Nephron (organoid): ENCODE data around the gene DOCK10.

Experiments
- H3K27ac Mint-ChIP-seq, 3 experiments: 2 replicates each; pipeline ENCODE4 v1.8.0; 2020; ENCODE audit warnings: mixed read lengths in 3 of 3, mild to moderate bottlenecking in 2 of 3, moderate library complexity in 1 of 3
- H3K27me3 Mint-ChIP-seq: 2 replicates; pipeline ENCODE4 v1.8.0; 2021; ENCODE audit warnings: low read depth, mild to moderate bottlenecking, moderate library complexity, mixed read lengths
- H3K36me3 Mint-ChIP-seq: 2 replicates; pipeline ENCODE4 v1.8.0; 2020; ENCODE audit warnings: low read depth, mixed read lengths
- H3K4me1 Mint-ChIP-seq: 2 replicates; pipeline ENCODE4 v1.8.0; 2020; ENCODE audit warnings: mixed read lengths
- H3K4me3 Mint-ChIP-seq, 3 experiments: 2 replicates each; pipeline ENCODE4 v1.8.0; 2020; ENCODE audit warnings: mild to moderate bottlenecking in 3 of 3, mixed read lengths in 3 of 3, moderate library complexity in 2 of 3
- H3K9me3 Mint-ChIP-seq: 2 replicates; pipeline ENCODE4 v1.8.0; 2020; ENCODE audit warnings: mixed read lengths
- CTCF ChIP-seq, 3 experiments: fragments of 200-600 bp; sonication (generic); IDR thresholded peaks; one replicate each; pipeline ENCODE4 v1.5.0; 2021; ENCODE audit warnings: antibody characterized with exemption in 3 of 3; ENCODE audit not compliant: unreplicated experiment in 3 of 3

The DOCK10 gene

GRCh38 chr2:224775647-224776046 is 266.6 kb downstream of the DOCK10 start:
- Mint-ChIP-seq H3K4me3 (no peak overlapping the region), H3K27ac (no peak overlapping the region), H3K27me3 (peaks cover 8% of the 10 kb centered on the region), H3K4me1 (no peaks in the 10 kb centered on the region), H3K9me3 (no peaks in the 10 kb centered on the region), H3K36me3 (peaks cover under 1% of the 10 kb centered on the region)
- TF ChIP-seq CTCF (IDR thresholded peaks at IDR 0.05; ENCODE audit: unreplicated experiment in 3 of 3): no peak

- TF ChIP-seq CTCF (IDR thresholded peaks at IDR 0.05; ENCODE audit: unreplicated experiment in 3 of 3): no peak
- H3K36me3 Mint-ChIP-seq: peaks cover 3% of the 10 kb centered on the region
- H3K27ac Mint-ChIP-seq: no peak overlapping the region
These were observed 267.5 kb downstream of the DOCK10 start for GRCh38 chr2:224774735-224775134.

GRCh38 chr2:224772494-224772893 is 269.8 kb downstream of the DOCK10 start:
- H3K9me3 Mint-ChIP-seq: no peaks in the 10 kb centered on the region
- no peak for TF ChIP-seq CTCF (IDR thresholded peaks at IDR 0.05; ENCODE audit: unreplicated experiment in 3 of 3)
- H3K27ac Mint-ChIP-seq: no peak overlapping the region
- peaks cover 3% of the 10 kb centered on the region for H3K36me3 Mint-ChIP-seq
- H3K4me3 Mint-ChIP-seq: no peak overlapping the region
- H3K4me1 Mint-ChIP-seq: no peaks in the 10 kb centered on the region
- peaks cover 8% of the 10 kb centered on the region for H3K27me3 Mint-ChIP-seq

More at GRCh38 chr2:224774735-224775134, 267.5 kb downstream of the DOCK10 start:
- Mint-ChIP-seq H3K27me3 (peaks cover 8% of the 10 kb centered on the region), H3K4me1 (no peaks in the 10 kb centered on the region), H3K9me3 (no peaks in the 10 kb centered on the region), H3K4me3 (no peak overlapping the region)

GRCh38 chr2:224769489-224769888 is 272.8 kb downstream of the DOCK10 start:
- no peak overlapping the region for H3K4me3 Mint-ChIP-seq
- H3K36me3 Mint-ChIP-seq: peaks cover 3% of the 10 kb centered on the region
- no peaks in the 10 kb centered on the region for H3K9me3 Mint-ChIP-seq

GRCh38 chr2:224764565-224765236 is 277.6 kb downstream of the DOCK10 start:
- Mint-ChIP-seq H3K4me3 (no peak overlapping the region), H3K4me1 (peaks cover 26% of the 10 kb centered on the region), H3K27me3 (peaks cover 7% of the 10 kb centered on the region), H3K9me3 (no peaks in the 10 kb centered on the region), H3K36me3 (no peaks in the 10 kb centered on the region), H3K27ac (no peak overlapping the region)
- TF ChIP-seq CTCF (IDR thresholded peaks at IDR 0.05; ENCODE audit: unreplicated experiment in 3 of 3): no peak

More at GRCh38 chr2:224769489-224769888, 272.8 kb downstream of the DOCK10 start:
- H3K27me3 Mint-ChIP-seq: peaks cover 4% of the 10 kb centered on the region
- H3K4me1 Mint-ChIP-seq: no peaks in the 10 kb centered on the region
- TF ChIP-seq CTCF (IDR thresholded peaks at IDR 0.05; ENCODE audit: unreplicated experiment in 3 of 3): no peak
- no peak overlapping the region for H3K27ac Mint-ChIP-seq

GRCh38 chr2:224757934-224758548 is 284.2 kb downstream of the DOCK10 start:
- H3K27ac Mint-ChIP-seq: no peak overlapping the region
- peaks cover 29% of the 10 kb centered on the region for H3K9me3 Mint-ChIP-seq
- H3K4me1 Mint-ChIP-seq: peaks cover 31% of the 10 kb centered on the region
- peaks cover 16% of the 10 kb centered on the region for H3K36me3 Mint-ChIP-seq
- no peak overlapping the region for H3K4me3 Mint-ChIP-seq
- H3K27me3 Mint-ChIP-seq: peaks cover 7% of the 10 kb centered on the region
- no peak for TF ChIP-seq CTCF (IDR thresholded peaks at IDR 0.05; ENCODE audit: unreplicated experiment in 3 of 3)
